ENCODE data around the gene ATG9B.

DNA sequence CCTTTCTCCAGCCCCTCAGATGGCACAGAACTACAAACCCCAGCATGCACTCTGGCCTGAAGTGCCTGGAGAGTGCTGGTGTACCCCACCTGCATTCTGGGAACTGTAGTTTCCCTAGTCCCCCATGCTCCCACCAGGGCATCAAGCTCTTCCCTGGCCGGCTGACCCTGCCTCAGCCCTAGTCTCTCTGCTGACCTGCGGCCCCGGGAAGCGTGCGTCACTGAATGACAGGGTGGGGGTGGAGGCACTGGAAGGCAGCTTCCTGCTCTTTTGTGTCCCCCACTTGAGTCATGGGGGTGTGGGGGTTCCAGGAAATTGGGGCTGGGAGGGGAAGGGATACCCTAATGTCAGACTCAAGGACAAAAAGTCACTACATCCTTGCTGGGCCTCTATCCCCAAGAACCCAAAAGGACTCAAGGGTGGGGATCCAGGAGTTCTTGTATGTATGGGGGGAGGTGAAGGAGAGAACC lies 31.4 kb downstream of the ATG9B start:
- TF ChIP-seq, protein P1, sequence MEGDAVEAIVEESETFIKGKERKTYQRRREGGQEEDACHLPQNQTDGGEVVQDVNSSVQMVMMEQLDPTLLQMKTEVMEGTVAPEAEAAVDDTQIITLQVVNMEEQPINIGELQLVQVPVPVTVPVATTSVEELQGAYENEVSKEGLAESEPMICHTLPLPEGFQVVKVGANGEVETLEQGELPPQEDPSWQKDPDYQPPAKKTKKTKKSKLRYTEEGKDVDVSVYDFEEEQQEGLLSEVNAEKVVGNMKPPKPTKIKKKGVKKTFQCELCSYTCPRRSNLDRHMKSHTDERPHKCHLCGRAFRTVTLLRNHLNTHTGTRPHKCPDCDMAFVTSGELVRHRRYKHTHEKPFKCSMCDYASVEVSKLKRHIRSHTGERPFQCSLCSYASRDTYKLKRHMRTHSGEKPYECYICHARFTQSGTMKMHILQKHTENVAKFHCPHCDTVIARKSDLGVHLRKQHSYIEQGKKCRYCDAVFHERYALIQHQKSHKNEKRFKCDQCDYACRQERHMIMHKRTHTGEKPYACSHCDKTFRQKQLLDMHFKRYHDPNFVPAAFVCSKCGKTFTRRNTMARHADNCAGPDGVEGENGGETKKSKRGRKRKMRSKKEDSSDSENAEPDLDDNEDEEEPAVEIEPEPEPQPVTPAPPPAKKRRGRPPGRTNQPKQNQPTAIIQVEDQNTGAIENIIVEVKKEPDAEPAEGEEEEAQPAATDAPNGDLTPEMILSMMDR (IDR thresholded peaks at IDR 0.05), result no peak
- TF ChIP-seq POLR2A (IDR thresholded peaks at IDR 0.05), result no peak
